Suprapubic skin (tissue), 4 donors: ENCODE data around the gene HTR3C.

Experiments used
- CTCF ChIP-seq, 2 donors: fragments of 200-600 bp in 1 of 2; fragments of 450-650 bp in 1 of 2; sonication (generic) in 1 of 2; IDR thresholded peaks; one replicate each; pipeline ENCODE4 v1.5.1; 2016 to 2019; ENCODE audit warnings: antibody characterized with exemption in 2 of 2, mild to moderate bottlenecking in 1 of 2, moderate library complexity in 1 of 2
- POLR2A ChIP-seq, 2 donors: fragments of 450-650 bp; IDR thresholded peaks; one replicate each; pipeline ENCODE4 v1.6.1; 2017; ENCODE audit warnings: antibody characterized with exemption in 2 of 2, mild to moderate bottlenecking in 2 of 2, moderate library complexity in 2 of 2
- POLR2AphosphoS5 ChIP-seq, 3 donors: sonication (generic); formaldehyde crosslinking; IDR thresholded peaks; one replicate each; pipeline ENCODE4 v1.6.1; 2017; ENCODE audit warnings: antibody characterized with exemption in 3 of 3

- no peak for TF ChIP-seq CTCF (IDR thresholded peaks at IDR 0.05)
- no peak for TF ChIP-seq POLR2AphosphoS5 (IDR thresholded peaks at IDR 0.05)
- TF ChIP-seq POLR2A (IDR thresholded peaks at IDR 0.05), result no peak
These were observed 10.2 kb upstream of the HTR3C start for GRCh38 chr3:184042617-184043016.
